Peyer's patch (tissue), 4 donors: Measurements from ENCODE around the gene PSG5.
"Not testable (repeated sequence)": the region's sequence is repeated elsewhere in the genome, so short reads cannot be mapped to it uniquely, and the experiment has no call there.

Source experiments
- CTCF ChIP-seq, 6 experiments: fragments of 450-650 bp in 4 of 6; fragments of 200-600 bp in 2 of 6; sonication (generic) in 1 of 6; IDR thresholded peaks; one replicate each; pipeline ENCODE4 v1.5.1; 2017 to 2019; ENCODE audit warnings: antibody characterized with exemption in 6 of 6, mild to moderate bottlenecking in 3 of 6, moderate library complexity in 1 of 6
- POLR2A ChIP-seq, 2 donors: fragments of 450-650 bp; IDR thresholded peaks; one replicate each; pipeline ENCODE4 v1.5.1; 2017; ENCODE audit warnings: antibody characterized with exemption in 2 of 2, mild to moderate bottlenecking in 2 of 2, moderate library complexity in 2 of 2

GRCh38 chr19:43149788-43150187 lies 36.5 kb downstream of the PSG5 start:
- TF ChIP-seq POLR2A, CTCF (IDR thresholded peaks at IDR 0.05): not testable (repeated sequence)
